KMS-11 (cell line): ENCODE data around the gene ZNF318.

Experiments
- H2AFZ ChIP-seq: fragments of 200-600 bp; sonication (generic); 2 replicates; pipeline ENCODE4 v1.6.1; 2016; ENCODE audit warnings: antibody characterized with exemption, mixed run types, low read depth
- H3K27ac ChIP-seq: fragments of 200-600 bp; sonication (generic); 2 replicates; pipeline ENCODE4 v1.6.1; 2016; ENCODE audit warnings: mild to moderate bottlenecking, mixed run types
- H3K27me3 ChIP-seq: fragments of 200-600 bp; sonication (generic); 2 replicates; pipeline ENCODE4 v1.6.1; 2017; ENCODE audit warnings: mild to moderate bottlenecking, low read depth, mixed run types, moderate library complexity; ENCODE audit not compliant: insufficient read depth
- H3K36me3 ChIP-seq: fragments of 200-600 bp; sonication (generic); 2 replicates; pipeline ENCODE4 v1.6.1; 2017; ENCODE audit warnings: mild to moderate bottlenecking, mixed run types; ENCODE audit not compliant: insufficient read depth
- H3K4me1 ChIP-seq: fragments of 200-600 bp; sonication (generic); 2 replicates; pipeline ENCODE4 v1.6.1; 2016; ENCODE audit warnings: mild to moderate bottlenecking, low read depth, mixed run types; ENCODE audit not compliant: poor library complexity, severe bottlenecking
- H3K4me2 ChIP-seq: fragments of 200-600 bp; sonication (generic); 2 replicates; pipeline ENCODE4 v1.7.0; 2016; ENCODE audit warnings: mild to moderate bottlenecking, mixed run types
- H3K4me3 ChIP-seq: fragments of 200-600 bp; sonication (generic); IDR thresholded peaks from 2 replicates; pipeline ENCODE4 v1.6.1; 2017; ENCODE audit warnings: low read depth, low read length, mixed read lengths; ENCODE audit not compliant: insufficient read depth
- H3K79me2 ChIP-seq: fragments of 200-600 bp; sonication (generic); 2 replicates; pipeline ENCODE4 v1.6.1; 2016; ENCODE audit warnings: low read depth, mixed run types; ENCODE audit not compliant: insufficient read depth
- H3K9ac ChIP-seq: fragments of 200-600 bp; sonication (generic); 2 replicates; pipeline ENCODE4 v1.6.1; 2016; ENCODE audit warnings: mild to moderate bottlenecking, mixed run types
- H4K20me1 ChIP-seq: fragments of 200-600 bp; sonication (generic); 2 replicates; pipeline ENCODE4 v1.6.1; 2016; ENCODE audit warnings: mild to moderate bottlenecking, mixed run types; ENCODE audit not compliant: insufficient read depth
- CTCF ChIP-seq: fragments of 200-600 bp; sonication (generic); conservative IDR thresholded peaks from 2 replicates; pipeline ENCODE4 v1.6.1; 2017; ENCODE audit warnings: low read depth, mild to moderate bottlenecking, antibody characterized with exemption, low read length, moderate library complexity, mixed read lengths

Gene ZNF318

GRCh38 chr6:43368259-43369160 lies 937 bp downstream of the ZNF318 start:
- no peaks in the 10 kb centered on the region for H3K27me3 ChIP-seq
- H3K36me3 ChIP-seq = no peaks in the 10 kb centered on the region
- H3K79me2 ChIP-seq = no peaks in the 10 kb centered on the region
- H4K20me1 ChIP-seq = no peaks in the 10 kb centered on the region
- H3K4me1 ChIP-seq = peaks cover 15% of the 10 kb centered on the region
- no peak for TF ChIP-seq CTCF
- H3K4me2 ChIP-seq = peak overlapping the region; percentile 62
- H3K27ac ChIP-seq = peak overlapping the region; percentile 32; the same call in 1 of the 2 replicates
- H3K9ac ChIP-seq = peak overlapping the region; percentile 59; the same call in 1 of the 2 replicates
- H3K4me3 ChIP-seq = no peak overlapping the region
- peak overlapping the region; percentile 51 for H2AFZ ChIP-seq

- H3K4me1 ChIP-seq = peaks cover 15% of the 10 kb centered on the region
- H3K36me3 ChIP-seq = no peaks in the 10 kb centered on the region
- H3K4me2 ChIP-seq = no peak overlapping the region
- no peak overlapping the region for H2AFZ ChIP-seq
- no peaks in the 10 kb centered on the region for H3K27me3 ChIP-seq
- H3K27ac ChIP-seq = no peak overlapping the region
- no peak for TF ChIP-seq CTCF
- no peak overlapping the region for H3K9ac ChIP-seq
- no peaks in the 10 kb centered on the region for H4K20me1 ChIP-seq
- no peak overlapping the region for H3K4me3 ChIP-seq
- no peaks in the 10 kb centered on the region for H3K79me2 ChIP-seq
These were observed 2.0 kb downstream of the ZNF318 start for GRCh38 chr6:43367245-43367984.

GRCh38 chr6:43361269-43361668 lies 8.2 kb downstream of the ZNF318 start:
- Histone ChIP-seq H4K20me1 (no peaks in the 10 kb centered on the region), H3K4me3 (no peak overlapping the region), H3K27me3 (no peaks in the 10 kb centered on the region), H3K79me2 (no peaks in the 10 kb centered on the region), H3K4me1 (no peaks in the 10 kb centered on the region), H3K9ac (no peak overlapping the region), H3K4me2 (no peak overlapping the region), H3K36me3 (no peaks in the 10 kb centered on the region), H3K27ac (no peak overlapping the region), H2AFZ (no peak overlapping the region)
- no peak for TF ChIP-seq CTCF

- Histone ChIP-seq H3K4me2 (no peak overlapping the region), H3K27me3 (no peaks in the 10 kb centered on the region), H3K79me2 (no peaks in the 10 kb centered on the region), H3K4me3 (no peak overlapping the region), H3K4me1 (no peaks in the 10 kb centered on the region), H4K20me1 (no peaks in the 10 kb centered on the region), H3K27ac (no peak overlapping the region), H2AFZ (no peak overlapping the region), H3K9ac (no peak overlapping the region), H3K36me3 (no peaks in the 10 kb centered on the region)
- TF ChIP-seq CTCF = no peak
These were observed 9.6 kb downstream of the ZNF318 start for GRCh38 chr6:43359831-43360230.
